HG03432 (cell line): ENCODE results near the gene PELI2.

ENCODE experiments used
- ATAC-seq: cut with Tn5 transposase; IDR thresholded peaks from one replicate; pipeline ENCODE4 v1.9.1; 2021; ENCODE audit warnings: mild to moderate bottlenecking, moderate library complexity; ENCODE audit not compliant: unreplicated experiment

PELI2 gene

GRCh38 chr14:56199095-56199981 is 81.1 kb downstream of the PELI2 start:
- peak; percentile 57 for ATAC-seq

- ATAC-seq, result peak; percentile 54
Observed at GRCh38 chr14:56199982-56200577, 81.9 kb downstream of the PELI2 start.

GRCh38 chr14:56202256-56202655 is 84.0 kb downstream of the PELI2 start:
- ATAC-seq, result peak; percentile 62

- ATAC-seq, result no peak
Observed at GRCh38 chr14:56205881-56206280, 87.7 kb downstream of the PELI2 start.

- no peak for ATAC-seq
Observed at GRCh38 chr14:56206596-56206995, 88.4 kb downstream of the PELI2 start.

GRCh38 chr14:56207626-56208292 is 89.5 kb downstream of the PELI2 start:
- ATAC-seq, result no peak

GRCh38 chr14:56208520-56208919 is 90.3 kb downstream of the PELI2 start:
- no peak for ATAC-seq

- no peak for ATAC-seq
Observed at GRCh38 chr14:56210571-56210970, 92.4 kb downstream of the PELI2 start.

- ATAC-seq, result no peak
Observed at GRCh38 chr14:56211084-56211483, 92.9 kb downstream of the PELI2 start.

GRCh38 chr14:56211844-56212243 is 93.6 kb downstream of the PELI2 start:
- no peak for ATAC-seq

GRCh38 chr14:56212521-56212920 is 94.3 kb downstream of the PELI2 start:
- ATAC-seq, result no peak

- no peak for ATAC-seq
Observed at GRCh38 chr14:56213306-56213705, 95.1 kb downstream of the PELI2 start.

GRCh38 chr14:56215180-56215579 is 97.0 kb downstream of the PELI2 start:
- ATAC-seq, result no peak

- no peak for ATAC-seq
Observed at GRCh38 chr14:56216626-56217379, 98.6 kb downstream of the PELI2 start.

GRCh38 chr14:56217380-56218045 is 99.3 kb downstream of the PELI2 start:
- ATAC-seq, result no peak

GRCh38 chr14:56219666-56220413 is 101.6 kb downstream of the PELI2 start:
- no peak for ATAC-seq

GRCh38 chr14:56221382-56222128 is 103.3 kb downstream of the PELI2 start:
- no peak for ATAC-seq

GRCh38 chr14:56224229-56224628 is 106.0 kb downstream of the PELI2 start:
- ATAC-seq, result no peak
